OCI-LY7 (cell line): ENCODE data around the gene MAP3K20. TPM values are rescaled to one million over a fixed set of nuclear protein-coding genes. Genes with fewer than 3 reads are reported as not detected.

Source experiments
- BruUV-seq: library from RNA; stranded (reverse); fragments of 400-500 nt; replicated peaks from 2 replicates; lab custom pipeline; 2021; lab: Mats Ljungman, UMichigan
- CTCF ChIA-PET: fragments of 300-600 bp; sonication (Branson Sonifier 250); formaldehyde crosslinking; loops from one replicate; lab custom pipeline; 2022; ENCODE audit warnings: antibody characterized with exemption; ENCODE audit not compliant: unreplicated experiment; lab: Charles Lee
- POLR2A ChIA-PET: fragments of 300-600 bp; sonication (Branson Sonifier 250); formaldehyde crosslinking; loops from one replicate; lab custom pipeline; 2022; ENCODE audit warnings: antibody characterized with exemption; lab: Charles Lee
- DNase-seq: peaks from one replicate; pipeline ENCODE4 v3.0.0-alpha.2; 2015; ENCODE audit warnings: low spot score
- H2AFZ ChIP-seq: fragments of 200-600 bp; sonication (generic), shearing (Covaris generic); 2 replicates; pipeline ENCODE4 v1.6.1; 2014; ENCODE audit warnings: mild to moderate bottlenecking, antibody characterized with exemption, low read length, moderate library complexity
- H3K27ac ChIP-seq: fragments of 200-600 bp; sonication (generic); 2 replicates; pipeline ENCODE4 v1.5.1; 2014; ENCODE audit warnings: mixed run types, low read depth, mild to moderate bottlenecking, moderate library complexity, low read length, inconsistent platforms; ENCODE audit not compliant: poor library complexity, severe bottlenecking
- H3K36me3 ChIP-seq: fragments of 200-600 bp; sonication (generic); 2 replicates; pipeline ENCODE4 v1.6.1; 2014; ENCODE audit warnings: mild to moderate bottlenecking, antibody characterized with exemption, low read length, moderate library complexity, mixed read lengths; ENCODE audit not compliant: insufficient read depth
- H3K4me1 ChIP-seq: fragments of 200-600 bp; sonication (generic); 2 replicates; pipeline ENCODE4 v1.5.1; 2014; ENCODE audit warnings: mild to moderate bottlenecking, low read length; ENCODE audit not compliant: insufficient read depth, poor library complexity, severe bottlenecking
- H3K4me2 ChIP-seq: fragments of 200-600 bp; sonication (generic); 2 replicates; pipeline ENCODE4 v1.6.1; 2014; ENCODE audit warnings: mild to moderate bottlenecking, low read length
- H3K4me3 ChIP-seq: fragments of 200-600 bp; sonication (generic); 2 replicates; pipeline ENCODE4 v1.5.1; 2014; ENCODE audit warnings: mild to moderate bottlenecking, low read depth, low read length; ENCODE audit not compliant: poor library complexity, severe bottlenecking
- H3K79me2 ChIP-seq: fragments of 200-600 bp; sonication (generic); 2 replicates; pipeline ENCODE4 v1.6.1; 2016; ENCODE audit warnings: low read depth, mild to moderate bottlenecking, low read length, moderate library complexity, mixed read lengths; ENCODE audit not compliant: insufficient read depth
- H3K9me2 ChIP-seq: fragments of 200-600 bp; sonication (generic); 2 replicates; pipeline ENCODE4 v1.6.1; 2016; ENCODE audit warnings: mild to moderate bottlenecking, low read length, mixed read lengths; ENCODE audit not compliant: insufficient read depth
- H3K9me3 ChIP-seq: fragments of 200-600 bp; sonication (generic); 2 replicates; pipeline ENCODE4 v1.6.1; 2014; ENCODE audit warnings: mild to moderate bottlenecking, mixed run types, low read length, mixed read lengths
- H4K20me1 ChIP-seq: fragments of 200-600 bp; sonication (generic); 2 replicates; pipeline ENCODE4 v1.6.1; 2014; ENCODE audit warnings: mild to moderate bottlenecking, antibody characterized with exemption, low read length, moderate library complexity, mixed read lengths; ENCODE audit not compliant: insufficient read depth
- EZH2phosphoT487 ChIP-seq: fragments of 200-600 bp; sonication (generic); IDR thresholded peaks from 2 replicates; pipeline ENCODE4 v1.6.1; 2018; ENCODE audit warnings: low read depth, borderline replicate concordance, mild to moderate bottlenecking, mixed run types, antibody characterized with exemption, low read length, moderate library complexity, mixed read lengths
- intact Hi-C: fragments of 100-400 bp; cut with micrococcal nuclease; formaldehyde crosslinking; loops from one replicate; pipeline ENCODE4 v1.10.0; 2022; ENCODE audit not compliant: unreplicated experiment
- total RNA-seq, 2 experiments: library from RNA; depleted of rRNA in 1 of 2; stranded (reverse); fragments of >200 nt in 1 of 2; shearing (Covaris generic) in 1 of 2; gene quantifications; 2 replicates each; pipeline ENCODE4 v1.2.3, GENCODE V29; 2014 to 2022
- TF ChIP-seq, protein P1 (sequence below): fragments of 200-600 bp; sonication (generic); conservative IDR thresholded peaks from 2 replicates; pipeline ENCODE4 v1.5.1; 2014; ENCODE audit warnings: mild to moderate bottlenecking, antibody characterized with exemption, low read length, moderate library complexity, mixed read lengths

MAP3K20 gene
- total RNA-seq, 2 experiments from 2014 or later, result 8.2 to 17.9 TPM

DNA sequence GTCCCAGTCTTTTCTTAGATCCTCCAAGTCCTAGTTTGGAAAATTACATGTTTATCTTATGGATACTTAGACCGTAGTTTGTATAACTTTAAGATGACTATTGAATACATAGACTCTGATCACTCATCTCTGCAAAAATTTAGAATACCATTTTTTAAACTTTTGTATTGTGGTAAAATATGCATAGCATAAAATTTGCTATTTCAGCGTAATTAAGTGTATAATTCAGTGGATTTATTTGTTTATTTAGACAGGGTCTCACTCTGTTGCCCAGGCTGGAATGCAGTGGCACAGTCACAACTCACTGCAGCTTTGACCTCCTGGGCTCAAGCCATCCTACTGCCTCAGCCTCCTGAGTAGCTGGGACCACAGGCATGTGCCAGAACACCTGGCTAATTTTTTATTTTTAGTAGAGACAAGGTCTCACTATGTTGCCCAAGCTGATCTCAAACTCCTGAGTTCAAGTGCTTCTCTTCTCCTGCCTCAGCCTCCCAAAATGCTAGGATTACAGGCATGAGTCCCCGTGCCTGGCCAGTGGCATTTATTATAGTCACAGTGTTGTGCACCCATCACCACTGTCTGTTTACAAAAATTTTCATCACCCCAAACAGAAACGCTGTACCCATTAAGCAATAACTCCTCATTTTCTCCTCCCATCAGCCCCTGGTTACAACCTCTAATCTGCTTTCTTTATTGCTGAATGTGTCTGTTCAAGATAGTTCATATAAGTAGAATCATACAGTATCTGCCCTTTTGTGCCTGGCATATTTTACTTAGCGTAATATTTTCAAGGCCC lies 90.0 kb downstream of the MAP3K20 start:
- no peak for DNase-seq
- H3K79me2 ChIP-seq, result no peaks in the 10 kb centered on the region
- CTCF ChIA-PET, result no interaction called here

DNA sequence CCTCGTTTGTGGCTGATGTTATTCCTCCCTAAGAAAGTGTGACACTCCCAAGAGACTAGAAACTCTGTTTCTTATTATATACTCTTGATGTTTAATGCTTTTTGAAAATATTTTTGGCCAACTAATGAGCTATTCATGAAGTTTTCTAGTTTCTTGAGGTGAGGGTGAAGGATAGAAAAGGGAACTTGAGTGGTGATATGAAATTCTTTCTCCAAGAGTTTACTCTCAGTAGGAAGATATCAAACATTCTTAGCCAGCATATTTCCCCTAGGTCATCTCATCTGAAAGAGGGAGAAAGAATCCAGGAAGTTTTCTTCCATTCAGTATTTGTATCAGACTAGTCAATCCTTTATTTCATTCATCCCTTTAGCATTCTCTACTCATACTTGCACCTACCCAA lies 95.7 kb downstream of the MAP3K20 start:
- TF ChIP-seq, protein P1, sequence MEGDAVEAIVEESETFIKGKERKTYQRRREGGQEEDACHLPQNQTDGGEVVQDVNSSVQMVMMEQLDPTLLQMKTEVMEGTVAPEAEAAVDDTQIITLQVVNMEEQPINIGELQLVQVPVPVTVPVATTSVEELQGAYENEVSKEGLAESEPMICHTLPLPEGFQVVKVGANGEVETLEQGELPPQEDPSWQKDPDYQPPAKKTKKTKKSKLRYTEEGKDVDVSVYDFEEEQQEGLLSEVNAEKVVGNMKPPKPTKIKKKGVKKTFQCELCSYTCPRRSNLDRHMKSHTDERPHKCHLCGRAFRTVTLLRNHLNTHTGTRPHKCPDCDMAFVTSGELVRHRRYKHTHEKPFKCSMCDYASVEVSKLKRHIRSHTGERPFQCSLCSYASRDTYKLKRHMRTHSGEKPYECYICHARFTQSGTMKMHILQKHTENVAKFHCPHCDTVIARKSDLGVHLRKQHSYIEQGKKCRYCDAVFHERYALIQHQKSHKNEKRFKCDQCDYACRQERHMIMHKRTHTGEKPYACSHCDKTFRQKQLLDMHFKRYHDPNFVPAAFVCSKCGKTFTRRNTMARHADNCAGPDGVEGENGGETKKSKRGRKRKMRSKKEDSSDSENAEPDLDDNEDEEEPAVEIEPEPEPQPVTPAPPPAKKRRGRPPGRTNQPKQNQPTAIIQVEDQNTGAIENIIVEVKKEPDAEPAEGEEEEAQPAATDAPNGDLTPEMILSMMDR, result no peak
- TF ChIP-seq EZH2phosphoT487, result no peak
- Histone ChIP-seq H3K4me2 (no peak overlapping the region), H4K20me1 (no peaks in the 10 kb centered on the region), H3K79me2 (no peaks in the 10 kb centered on the region), H3K4me1 (no peaks in the 10 kb centered on the region), H3K9me3 (no peaks in the 10 kb centered on the region), H3K36me3 (no peaks in the 10 kb centered on the region), H3K4me3 (no peak overlapping the region), H3K9me2 (no peaks in the 10 kb centered on the region), H3K27ac (no peak overlapping the region), H2AFZ (no peak overlapping the region)
- no TSS peak for BruUV-seq
- POLR2A ChIA-PET, result interaction anchor here (0.6 kb wide), 1 partner anchor 12 kb away, joined by 3 read pairs; no protein-coding TSS in a partner anchor
- no peak for DNase-seq
- intact Hi-C loops, result no loop called here
- CTCF ChIA-PET, result no interaction called here

More for the DNA sequence above, 90.0 kb downstream of the MAP3K20 start:
- H3K4me1 ChIP-seq, result no peaks in the 10 kb centered on the region
- no peaks in the 10 kb centered on the region for H3K9me3 ChIP-seq
- no peaks in the 10 kb centered on the region for H3K36me3 ChIP-seq
- H3K9me2 ChIP-seq, result no peaks in the 10 kb centered on the region
- H4K20me1 ChIP-seq, result no peaks in the 10 kb centered on the region
- H3K4me2 ChIP-seq, result no peak overlapping the region
- no peak overlapping the region for H3K4me3 ChIP-seq
- POLR2A ChIA-PET, result no interaction called here
- no peak overlapping the region for H3K27ac ChIP-seq
- no TSS peak for BruUV-seq
- H2AFZ ChIP-seq, result no peak overlapping the region
- TF ChIP-seq, protein P1, result no peak
- TF ChIP-seq EZH2phosphoT487, result no peak
- intact Hi-C loops, result no loop called here
